ENCODE measurements around the gene TMEM147. TPM values are rescaled to one million over a fixed set of nuclear protein-coding genes. Genes with fewer than 3 reads are reported as not detected.

Gene TMEM147
- total and polyA plus RNA-seq, 5 experiments from 2014 or later = 31.1 to 159 (median 151) TPM

GRCh38 chr19:35522745-35523327, 22.6 kb upstream of the TMEM147 start:
- Mint-ChIP-seq H3K27ac (peak overlapping the region in 1 of 10 donors; percentile 12), H3K4me3 (no peak overlapping the region), H3K27me3 (peaks cover 5 to 37% (median 21%) of the 10 kb centered on the region in 5 donors), H3K9me3 (no peaks in the 10 kb centered on the region), H3K4me1 (peaks cover 0 to 2% (median 0%) of the 10 kb centered on the region in 4 donors), H3K36me3 (no peaks in the 10 kb centered on the region)
- POLR2A ChIA-PET = no interaction called here
- ATAC-seq = no peak
- no peak for DNase-seq

DNA sequence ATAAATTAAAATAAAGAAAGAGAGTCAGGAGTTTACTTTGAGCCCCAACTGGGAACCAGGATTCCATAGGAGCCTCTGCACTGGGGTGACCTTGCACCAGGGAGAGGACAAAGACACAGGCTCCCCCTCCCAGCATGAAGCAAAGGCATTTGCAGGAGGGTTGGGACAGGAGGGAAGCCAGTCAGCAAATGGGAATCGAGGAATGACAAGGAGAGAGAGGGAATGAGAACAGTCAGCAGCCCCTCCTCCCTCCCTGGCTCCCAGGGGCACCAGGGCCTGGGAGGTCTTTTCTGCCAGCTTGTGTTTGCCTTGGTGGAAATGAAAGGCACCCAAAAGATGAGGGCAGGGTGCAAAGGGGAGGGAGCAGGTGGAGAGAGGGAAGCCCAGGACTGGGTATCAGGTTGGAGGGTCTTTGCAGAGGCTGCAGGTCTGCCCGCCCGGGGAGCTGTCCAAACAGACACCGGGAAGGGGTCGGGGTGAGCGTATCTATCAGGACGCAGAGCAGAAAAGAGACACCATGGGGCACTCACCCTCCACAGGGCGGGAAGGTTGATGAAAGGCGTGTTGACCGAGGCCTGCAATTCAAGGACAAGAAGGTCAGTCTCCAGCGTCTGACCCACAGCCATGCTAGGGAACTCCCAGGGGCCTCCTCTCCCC, 21.1 kb upstream of the TMEM147 start:
- no peak for DNase-seq
- POLR2A ChIA-PET = no interaction called here
- Mint-ChIP-seq H3K9me3 (no peaks in the 10 kb centered on the region), H3K27ac (no peak overlapping the region), H3K4me1 (peaks cover 0 to 3% (median 0%) of the 10 kb centered on the region in 4 donors), H3K36me3 (no peaks in the 10 kb centered on the region), H3K27me3 (peaks cover 9 to 48% (median 34%) of the 10 kb centered on the region in 5 donors), H3K4me3 (no peak overlapping the region)
- no peak for ATAC-seq

- peaks cover 0 to 3% (median 0%) of the 10 kb centered on the region in 4 donors for H3K4me1 Mint-ChIP-seq
- DNase-seq (no peak), ATAC-seq (no peak)
- H3K9me3 Mint-ChIP-seq = no peaks in the 10 kb centered on the region
- H3K27ac Mint-ChIP-seq = no peak overlapping the region
- POLR2A ChIA-PET = no interaction called here
- H3K4me3 Mint-ChIP-seq = no peak overlapping the region
- H3K27me3 Mint-ChIP-seq = peaks cover 9 to 44% (median 32%) of the 10 kb centered on the region in 5 donors
- H3K36me3 Mint-ChIP-seq = no peaks in the 10 kb centered on the region
Observed at GRCh38 chr19:35525873-35526272, 19.6 kb upstream of the TMEM147 start.

DNA sequence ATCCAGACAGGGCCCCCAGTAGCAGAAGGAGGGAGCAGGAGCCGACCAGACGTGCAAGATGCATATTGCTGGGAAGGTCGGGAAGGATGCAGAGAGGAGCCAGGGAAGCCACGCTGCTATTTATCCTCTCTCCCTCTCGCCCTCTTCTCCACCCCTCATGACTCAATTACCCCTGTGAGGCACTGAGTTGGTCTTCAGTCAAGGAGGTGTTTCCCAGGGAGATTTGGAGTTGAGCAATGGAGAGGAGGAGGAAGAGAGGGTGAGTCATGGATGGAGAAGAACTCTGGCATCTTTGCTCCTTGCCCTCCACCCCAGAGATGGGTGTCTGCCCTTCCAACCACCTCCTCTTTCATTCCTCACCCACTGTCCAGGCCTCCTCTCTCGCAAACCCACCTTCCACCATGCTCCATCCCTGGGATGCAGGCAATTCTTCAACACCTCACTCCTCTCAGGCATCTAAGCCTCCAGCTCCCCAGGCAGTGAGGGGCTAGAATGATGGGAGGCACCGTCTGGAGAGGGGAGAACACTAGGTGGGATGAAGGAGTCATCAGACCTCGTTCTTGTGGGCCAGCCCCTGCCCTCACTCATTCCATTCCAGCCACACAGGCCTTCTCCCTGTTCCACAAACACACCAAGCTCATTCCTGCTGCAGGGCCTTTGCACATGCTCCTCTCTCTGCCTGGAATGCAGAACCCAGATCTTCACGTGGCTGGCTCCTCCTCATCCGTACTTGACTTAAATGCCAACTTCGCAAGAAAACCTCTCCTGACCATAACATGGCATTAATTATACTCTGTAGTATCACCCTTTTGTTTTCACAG, 17.0 kb upstream of the TMEM147 start, which contains the start of gene SBSN:
TSS of gene SBSN (minus strand) at position 94 of the 821 bp plus-strand sequence. CDS start at position 64, 30 bp downstream.
- no peak for ATAC-seq
- Mint-ChIP-seq H3K4me3 (no peak within 1 kb of the TSS), H3K9me3 (no peaks in the 10 kb centered on the region), H3K27me3 (peaks cover 9 to 52% (median 35%) of the 10 kb centered on the region in 5 donors), H3K27ac (peak within 1 kb of the TSS in 1 of 10 donors; percentile 69), H3K36me3 (no peaks in the 10 kb centered on the region), H3K4me1 (peaks cover 6 to 9% (median 8%) of the 10 kb centered on the region in 4 donors)
- POLR2A ChIA-PET = no interaction called here
- DNase-seq = no peak

DNA sequence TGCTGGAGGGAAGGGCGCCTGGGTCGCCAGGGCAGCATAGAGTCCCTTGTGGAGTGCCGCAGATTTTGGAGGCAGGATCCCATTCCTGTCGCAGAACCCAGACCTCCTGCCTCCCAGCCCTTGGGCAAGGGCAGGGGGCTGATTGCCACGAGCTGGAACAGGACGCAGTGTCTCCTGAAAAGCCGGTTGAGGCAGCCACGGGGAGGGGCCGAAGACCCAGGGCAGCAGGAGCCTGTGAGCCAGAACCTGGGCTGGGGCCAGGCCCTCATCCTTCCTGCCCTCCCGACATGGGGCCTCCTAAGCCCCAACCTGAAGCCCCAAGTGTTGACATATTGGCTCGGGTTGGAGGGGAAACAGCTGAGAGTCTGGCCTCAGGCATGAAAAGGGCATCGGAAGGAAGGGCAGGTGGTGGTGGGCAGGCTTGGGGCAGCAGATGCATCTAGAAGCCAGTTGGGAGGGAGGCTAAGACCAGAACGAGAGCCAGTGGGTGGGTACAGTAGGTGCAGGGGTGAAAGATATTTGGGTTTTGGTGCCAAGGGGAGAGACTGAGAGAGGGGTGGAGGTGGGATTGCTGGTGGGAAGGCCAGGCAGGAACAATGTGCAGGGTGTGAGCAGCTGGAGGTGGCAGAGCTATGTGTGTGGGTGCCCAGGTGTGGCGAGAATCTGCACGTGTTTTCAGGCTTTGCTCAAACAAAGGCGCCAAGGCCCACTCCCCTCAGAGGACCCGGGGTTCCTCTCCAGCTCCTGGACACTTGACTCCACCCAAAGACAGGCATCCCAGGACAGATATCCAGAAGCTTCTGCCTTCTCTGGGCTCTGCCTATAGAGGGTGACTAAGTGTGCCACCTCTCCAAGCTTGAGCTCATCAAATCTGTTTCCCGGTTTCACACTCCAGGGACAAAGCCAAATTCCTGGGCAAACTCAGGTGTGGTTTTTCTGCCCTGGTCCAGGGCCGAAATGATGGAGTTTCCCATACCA, 15.9 kb upstream of the TMEM147 start:
- H3K36me3 Mint-ChIP-seq = no peaks in the 10 kb centered on the region
- H3K27ac Mint-ChIP-seq = no peak overlapping the region
- H3K9me3 Mint-ChIP-seq = no peaks in the 10 kb centered on the region
- H3K4me1 Mint-ChIP-seq = peaks cover 12 to 17% (median 14%) of the 10 kb centered on the region in 4 donors
- peaks cover 9 to 43% (median 31%) of the 10 kb centered on the region in 5 donors for H3K27me3 Mint-ChIP-seq
- DNase-seq (no peak), ATAC-seq (no peak)
- H3K4me3 Mint-ChIP-seq = no peak overlapping the region
- POLR2A ChIA-PET = no interaction called here

- POLR2A ChIA-PET = no interaction called here
- Mint-ChIP-seq H3K4me3 (peak overlapping the region in 2 of 10 donors; percentile 14 to 50), H3K27ac (peak overlapping the region in 1 of 10 donors; percentile 87), H3K27me3 (peaks cover 9 to 40% (median 23%) of the 10 kb centered on the region in 5 donors), H3K36me3 (no peaks in the 10 kb centered on the region), H3K4me1 (peaks cover 14 to 22% (median 18%) of the 10 kb centered on the region in 4 donors), H3K9me3 (no peaks in the 10 kb centered on the region)
- no peak for ATAC-seq
- DNase-seq = no peak
Observed at GRCh38 chr19:35531291-35531690, 14.1 kb upstream of the TMEM147 start.

DNA sequence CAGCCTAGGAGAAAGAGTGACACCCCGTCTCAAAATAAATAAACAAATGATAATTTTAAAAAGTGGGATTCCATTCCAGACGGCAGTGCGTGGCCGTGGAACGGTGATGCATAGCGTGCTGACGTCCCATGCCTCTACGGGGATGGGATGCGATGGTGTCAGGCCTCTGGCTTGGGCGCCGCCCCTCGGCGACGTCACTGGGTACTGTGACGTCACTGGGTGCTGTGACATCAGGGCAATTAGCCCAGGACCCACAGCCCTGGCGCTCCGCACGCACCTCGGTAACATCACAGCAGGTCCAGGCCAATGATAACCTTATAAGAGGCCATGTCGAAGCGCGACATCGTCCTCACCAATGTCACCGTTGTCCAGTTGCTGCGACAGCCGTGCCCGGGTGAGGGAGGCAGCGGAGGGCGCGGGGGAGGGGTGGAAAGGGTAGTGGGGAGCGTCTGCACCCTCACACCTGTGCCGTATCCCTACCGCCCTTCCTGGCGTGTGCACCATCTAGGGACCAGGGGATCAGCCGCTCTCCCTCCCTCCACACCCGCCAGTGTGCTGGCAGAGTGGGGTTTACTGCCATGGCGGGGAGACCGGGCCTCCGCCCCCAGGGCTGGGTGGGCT, 12.1 kb upstream of the TMEM147 start, which contains the start of gene GAPDHS:
TSS of gene GAPDHS (plus strand) at position 256 of the 621 bp plus-strand sequence. CDS start at position 328, 72 bp downstream.
- no peak for DNase-seq
- peaks cover 4 to 20% (median 12%) of the 10 kb centered on the region in 5 donors for H3K27me3 Mint-ChIP-seq
- peak within 1 kb of the TSS; percentile 80 to 91 (median 86) for H3K4me3 Mint-ChIP-seq
- peak in 1 of 2 donors; percentile 29 for ATAC-seq
- no peaks in the 10 kb centered on the region for H3K9me3 Mint-ChIP-seq
- H3K4me1 Mint-ChIP-seq = peaks cover 12 to 23% (median 21%) of the 10 kb centered on the region in 4 donors
- no peaks in the 10 kb centered on the region for H3K36me3 Mint-ChIP-seq
- peak within 1 kb of the TSS; percentile 36 to 95 (median 88) for H3K27ac Mint-ChIP-seq
- POLR2A ChIA-PET = no interaction called here

GRCh38 chr19:35533822-35534392, 11.5 kb upstream of the TMEM147 start:
- ATAC-seq = peak; percentile 91 to 95
- POLR2A ChIA-PET = no interaction called here
- no peaks in the 10 kb centered on the region for H3K36me3 Mint-ChIP-seq
- H3K9me3 Mint-ChIP-seq = no peaks in the 10 kb centered on the region
- peaks cover 0 to 14% (median 6%) of the 10 kb centered on the region in 5 donors for H3K27me3 Mint-ChIP-seq
- peak overlapping the region; percentile 80 to 91 (median 86) for H3K4me3 Mint-ChIP-seq
- H3K27ac Mint-ChIP-seq = peak overlapping the region; percentile 36 to 95 (median 88)
- peaks cover 12 to 23% (median 21%) of the 10 kb centered on the region in 4 donors for H3K4me1 Mint-ChIP-seq
- DNase-seq = peak; percentile 19 to 81 (median 54)

- no peaks in the 10 kb centered on the region for H3K9me3 Mint-ChIP-seq
- ATAC-seq = no peak
- peaks cover 12 to 28% (median 27%) of the 10 kb centered on the region in 4 donors for H3K4me1 Mint-ChIP-seq
- no peak for DNase-seq
- H3K4me3 Mint-ChIP-seq = peak overlapping the region in 7 of 10 donors; percentile 10 to 71 (median 38)
- peaks cover 0 to 8% (median 4%) of the 10 kb centered on the region in 5 donors for H3K27me3 Mint-ChIP-seq
- H3K36me3 Mint-ChIP-seq = no peaks in the 10 kb centered on the region
- POLR2A ChIA-PET = no interaction called here
- H3K27ac Mint-ChIP-seq = peak overlapping the region in 6 of 10 donors; percentile 9 to 76 (median 56)
Observed at GRCh38 chr19:35534803-35535480, 10.5 kb upstream of the TMEM147 start.

DNA sequence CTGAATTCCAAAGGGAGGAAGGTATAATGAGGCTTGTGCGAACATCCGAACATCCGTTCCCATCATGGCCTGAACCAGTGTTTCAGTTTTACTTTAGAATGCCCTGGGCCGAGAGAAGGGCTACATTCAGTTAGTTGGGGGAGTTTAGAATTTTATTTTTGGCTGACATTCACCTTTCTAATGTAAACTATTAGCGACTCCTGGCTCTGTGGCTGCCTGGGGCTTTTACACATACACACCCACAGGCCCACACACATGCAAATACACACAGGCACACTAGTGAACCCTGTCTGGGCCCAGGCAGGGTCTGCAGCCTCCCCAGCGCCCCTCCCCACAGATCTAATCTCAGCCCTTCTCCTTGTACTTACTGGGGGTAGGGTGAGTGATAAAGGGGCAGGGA, 6.1 kb upstream of the TMEM147 start:
- Mint-ChIP-seq H3K27ac (peak overlapping the region in 1 of 10 donors; percentile 9), H3K36me3 (peaks cover 0 to 2% (median 0%) of the 10 kb centered on the region in 3 donors), H3K9me3 (no peaks in the 10 kb centered on the region), H3K27me3 (no peaks in the 10 kb centered on the region), H3K4me3 (no peak overlapping the region), H3K4me1 (peaks cover 7 to 22% (median 16%) of the 10 kb centered on the region in 4 donors)
- ATAC-seq (no peak), DNase-seq (no peak)
- POLR2A ChIA-PET = no interaction called here

DNA sequence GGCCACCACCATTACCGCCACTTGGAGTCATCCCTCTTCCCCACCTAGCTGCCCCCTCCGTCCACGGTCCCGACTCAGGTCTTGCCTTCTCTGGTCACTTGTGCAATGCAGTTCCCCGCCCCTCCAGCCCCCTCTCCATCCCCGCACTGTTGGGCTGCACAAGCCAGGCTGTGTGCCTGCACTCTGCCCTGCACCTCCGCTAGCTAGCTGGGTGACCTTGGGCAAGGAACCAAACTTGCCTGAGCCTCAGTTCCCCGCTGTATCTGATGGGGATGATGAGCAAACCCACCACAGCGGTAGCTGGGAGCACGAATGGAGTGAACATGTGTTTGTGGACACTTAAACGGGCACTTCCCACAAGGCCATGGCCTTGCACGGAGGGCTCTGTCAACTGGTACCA, 5.6 kb upstream of the TMEM147 start:
- DNase-seq (no peak), ATAC-seq (no peak)
- Mint-ChIP-seq H3K36me3 (peaks cover 0 to 2% (median 0%) of the 10 kb centered on the region in 3 donors), H3K27ac (no peak overlapping the region), H3K4me3 (no peak overlapping the region), H3K4me1 (peaks cover 8 to 27% (median 19%) of the 10 kb centered on the region in 4 donors), H3K27me3 (no peaks in the 10 kb centered on the region), H3K9me3 (no peaks in the 10 kb centered on the region)
- POLR2A ChIA-PET = no interaction called here
